Measurements from ENCODE around the gene CTBP1. TPM values are rescaled to one million over a fixed set of nuclear protein-coding genes. Genes with fewer than 3 reads are reported as not detected.

Gene CTBP1
- total and polyA plus RNA-seq, 4 donors = 98.8 to 232 (median 168) TPM

- H3K36me3 ChIP-seq (ENCODE audit: control insufficient read depth, insufficient read depth, low read length) = peaks cover 18% of the 10 kb centered on the region
- no peaks in the 10 kb centered on the region for H3K27me3 ChIP-seq (ENCODE audit: control insufficient read depth, insufficient read depth, low read length)
- 91% methylated on average over 8 of the region's 11 CpGs for WGBS (ENCODE audit: insufficient coverage)
- no peak for DNase-seq (ENCODE audit: low read depth in 4 of 6, low spot score in 6 of 6)
- H3K27ac ChIP-seq (ENCODE audit: low read depth, low read length) = no peak overlapping the region
- H3K9me3 ChIP-seq (ENCODE audit: control insufficient read depth, insufficient read depth, low read length) = peaks cover 4% of the 10 kb centered on the region
- H3K4me1 ChIP-seq (ENCODE audit: control insufficient read depth, insufficient read depth, low read length) = no peaks in the 10 kb centered on the region
- no peak overlapping the region for H3K4me3 ChIP-seq (ENCODE audit: low read depth, low read length)
These were observed 16.4 kb upstream of the CTBP1 start for GRCh38 chr4:1265351-1265750.

DNA sequence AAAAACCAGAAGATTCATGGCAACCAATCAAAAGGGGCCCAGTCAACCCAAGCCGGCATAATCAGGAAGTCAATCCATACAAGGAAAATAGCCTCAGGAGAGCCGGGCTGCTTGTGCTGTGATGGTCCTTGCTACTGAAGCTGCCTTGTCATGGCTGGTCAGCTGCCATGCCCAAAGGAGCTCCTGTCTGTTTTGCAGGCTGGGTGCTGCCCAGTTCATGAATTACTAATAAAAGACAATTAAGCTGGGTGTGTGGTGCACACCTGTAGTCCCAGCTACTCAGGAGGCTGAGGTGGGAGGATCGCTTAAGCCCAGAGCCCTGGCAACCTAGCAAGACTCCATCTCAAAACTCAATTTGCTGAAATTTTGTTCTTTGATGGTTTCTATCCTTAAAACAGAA lies 16.0 kb upstream of the CTBP1 start:
- no peak for DNase-seq (ENCODE audit: low read depth in 4 of 6, low spot score in 6 of 6)
- Histone ChIP-seq H3K27me3 (ENCODE audit: control insufficient read depth, insufficient read depth, low read length) (no peaks in the 10 kb centered on the region), H3K4me1 (ENCODE audit: control insufficient read depth, insufficient read depth, low read length) (no peaks in the 10 kb centered on the region), H3K4me3 (ENCODE audit: low read depth, low read length) (no peak overlapping the region), H3K27ac (ENCODE audit: low read depth, low read length) (no peak overlapping the region), H3K9me3 (ENCODE audit: control insufficient read depth, insufficient read depth, low read length) (peaks cover 3% of the 10 kb centered on the region), H3K36me3 (ENCODE audit: control insufficient read depth, insufficient read depth, low read length) (peaks cover 18% of the 10 kb centered on the region)
- WGBS (ENCODE audit: insufficient coverage) = 91% methylated on average over 3 of the region's 3 CpGs

DNA sequence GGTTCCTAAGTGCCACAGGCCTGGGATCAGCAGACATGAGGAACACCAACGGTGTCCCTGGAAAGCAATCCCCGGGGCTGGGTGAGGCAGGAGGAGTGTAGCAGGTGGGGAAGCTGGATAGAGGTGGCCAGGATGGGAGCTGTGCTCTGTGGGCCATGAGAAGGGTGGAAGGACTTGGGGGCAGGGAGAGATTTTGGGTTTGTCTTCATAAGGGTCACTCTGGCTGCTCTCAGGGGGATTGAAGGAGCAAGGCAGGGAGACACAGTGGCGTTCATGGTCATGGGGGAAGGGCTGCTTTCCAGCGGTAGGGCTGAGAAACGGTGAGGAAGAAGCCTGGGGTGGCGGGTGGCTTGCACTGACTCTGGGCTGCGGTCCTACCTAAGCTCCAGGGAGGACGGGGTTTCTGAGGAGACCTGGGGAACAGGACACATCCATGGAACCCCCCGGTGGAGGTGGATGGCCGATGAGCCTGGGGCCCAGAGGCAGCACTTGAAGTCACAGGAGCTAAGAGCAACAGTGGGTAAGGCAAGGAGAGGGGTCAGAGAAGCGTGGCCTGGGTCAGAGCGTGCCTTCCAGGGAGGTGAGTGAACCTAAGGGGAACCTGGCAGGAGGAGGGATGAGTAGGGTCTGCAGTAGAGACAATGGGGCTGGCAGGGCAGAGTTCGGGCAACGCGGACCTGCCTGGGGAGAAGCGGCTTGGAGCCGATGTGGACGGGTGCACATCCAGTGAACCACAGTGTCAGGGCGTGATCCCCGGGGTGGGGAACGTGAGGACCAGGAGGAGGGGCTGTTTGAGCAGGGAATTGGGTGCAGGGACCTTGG lies 12.4 kb upstream of the CTBP1 start:
- Histone ChIP-seq H3K27me3 (ENCODE audit: control insufficient read depth, insufficient read depth, low read length) (no peaks in the 10 kb centered on the region), H3K36me3 (ENCODE audit: control insufficient read depth, insufficient read depth, low read length) (peaks cover 18% of the 10 kb centered on the region), H3K27ac (ENCODE audit: low read depth, low read length) (no peak overlapping the region), H3K4me1 (ENCODE audit: control insufficient read depth, insufficient read depth, low read length) (no peaks in the 10 kb centered on the region), H3K4me3 (ENCODE audit: low read depth, low read length) (no peak overlapping the region), H3K9me3 (ENCODE audit: control insufficient read depth, insufficient read depth, low read length) (peaks cover 3% of the 10 kb centered on the region)
- WGBS (ENCODE audit: insufficient coverage) = 90% methylated on average over 21 of the region's 21 CpGs
- no peak for DNase-seq (ENCODE audit: low read depth in 4 of 6, low spot score in 6 of 6)

GRCh38 chr4:1260418-1261106 lies 11.6 kb upstream of the CTBP1 start:
- no peak for DNase-seq (ENCODE audit: low read depth in 4 of 6, low spot score in 6 of 6)
- Histone ChIP-seq H3K4me3 (ENCODE audit: low read depth, low read length) (no peak overlapping the region), H3K4me1 (ENCODE audit: control insufficient read depth, insufficient read depth, low read length) (no peaks in the 10 kb centered on the region), H3K27me3 (ENCODE audit: control insufficient read depth, insufficient read depth, low read length) (no peaks in the 10 kb centered on the region), H3K9me3 (ENCODE audit: control insufficient read depth, insufficient read depth, low read length) (peaks cover 4% of the 10 kb centered on the region), H3K27ac (ENCODE audit: low read depth, low read length) (no peak overlapping the region), H3K36me3 (ENCODE audit: control insufficient read depth, insufficient read depth, low read length) (peaks cover 18% of the 10 kb centered on the region)
- 87% methylated on average over 21 of the region's 24 CpGs for WGBS (ENCODE audit: insufficient coverage)

DNA sequence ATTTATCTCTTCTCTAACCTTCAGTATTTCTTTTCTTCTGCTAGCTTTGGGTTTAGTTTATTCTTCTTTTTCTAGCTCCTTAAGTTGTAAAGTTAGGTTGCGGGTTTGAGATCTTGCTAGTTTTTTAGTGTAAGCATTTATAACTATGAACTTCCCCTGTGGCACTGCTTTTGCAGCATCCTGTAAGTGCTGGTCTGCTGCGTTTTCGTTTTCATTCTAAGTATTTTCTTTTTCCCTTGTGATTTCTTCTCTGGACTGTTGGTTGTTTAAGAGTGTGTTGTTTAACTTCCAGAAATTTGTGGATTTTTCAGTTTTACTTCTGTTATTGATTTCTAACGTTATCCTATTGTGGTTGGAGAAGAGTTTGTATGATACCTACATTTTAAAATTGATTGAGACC lies 11.0 kb upstream of the CTBP1 start:
- Histone ChIP-seq H3K9me3 (ENCODE audit: control insufficient read depth, insufficient read depth, low read length) (peaks cover 7% of the 10 kb centered on the region), H3K36me3 (ENCODE audit: control insufficient read depth, insufficient read depth, low read length) (peaks cover 16% of the 10 kb centered on the region), H3K27ac (ENCODE audit: low read depth, low read length) (no peak overlapping the region), H3K4me1 (ENCODE audit: control insufficient read depth, insufficient read depth, low read length) (no peaks in the 10 kb centered on the region), H3K4me3 (ENCODE audit: low read depth, low read length) (no peak overlapping the region), H3K27me3 (ENCODE audit: control insufficient read depth, insufficient read depth, low read length) (no peaks in the 10 kb centered on the region)
- no peak for DNase-seq (ENCODE audit: low read depth in 4 of 6, low spot score in 6 of 6)
- WGBS (ENCODE audit: insufficient coverage) = 67% methylated on average over 1 of the region's 4 CpGs

- Histone ChIP-seq H3K27me3 (ENCODE audit: control insufficient read depth, insufficient read depth, low read length) (no peaks in the 10 kb centered on the region), H3K36me3 (ENCODE audit: control insufficient read depth, insufficient read depth, low read length) (peaks cover 15% of the 10 kb centered on the region), H3K4me3 (ENCODE audit: low read depth, low read length) (no peak overlapping the region), H3K9me3 (ENCODE audit: control insufficient read depth, insufficient read depth, low read length) (peaks cover 14% of the 10 kb centered on the region), H3K4me1 (ENCODE audit: control insufficient read depth, insufficient read depth, low read length) (no peaks in the 10 kb centered on the region), H3K27ac (ENCODE audit: low read depth, low read length) (no peak overlapping the region)
- no peak for DNase-seq (ENCODE audit: low read depth in 4 of 6, low spot score in 6 of 6)
- WGBS (ENCODE audit: insufficient coverage) = no CpG with 5 or more reads among the region's 2 CpGs
These were observed 9.5 kb upstream of the CTBP1 start for GRCh38 chr4:1258457-1258856.

DNA sequence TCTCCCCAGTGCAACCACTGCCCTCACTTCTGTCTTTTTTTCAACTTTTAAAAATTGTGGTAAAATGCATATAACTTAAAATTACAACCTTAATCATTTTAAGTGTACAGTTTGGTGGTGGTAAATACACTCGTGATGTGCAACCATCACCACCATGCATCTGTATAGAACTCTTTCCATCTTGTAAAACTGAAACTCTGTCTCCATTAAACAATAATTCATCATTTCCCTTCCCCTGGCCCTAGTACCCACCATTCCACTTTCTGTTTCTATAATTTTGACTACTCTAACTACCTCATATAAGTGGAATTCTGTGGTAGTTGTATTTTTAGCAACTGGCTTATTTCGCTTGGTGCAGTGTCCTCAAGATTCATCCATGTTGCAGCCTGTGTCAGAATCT lies 6.8 kb upstream of the CTBP1 start:
- no CpG with 5 or more reads among the region's 2 CpGs for WGBS (ENCODE audit: insufficient coverage)
- no peak for DNase-seq (ENCODE audit: low read depth in 4 of 6, low spot score in 6 of 6)
- Histone ChIP-seq H3K27ac (ENCODE audit: low read depth, low read length) (no peak overlapping the region), H3K27me3 (ENCODE audit: control insufficient read depth, insufficient read depth, low read length) (no peaks in the 10 kb centered on the region), H3K4me3 (ENCODE audit: low read depth, low read length) (no peak overlapping the region), H3K36me3 (ENCODE audit: control insufficient read depth, insufficient read depth, low read length) (peaks cover 20% of the 10 kb centered on the region), H3K4me1 (ENCODE audit: control insufficient read depth, insufficient read depth, low read length) (peaks cover 8% of the 10 kb centered on the region), H3K9me3 (ENCODE audit: control insufficient read depth, insufficient read depth, low read length) (peaks cover 15% of the 10 kb centered on the region)

GRCh38 chr4:1255151-1255550 lies 6.2 kb upstream of the CTBP1 start:
- peaks cover 15% of the 10 kb centered on the region for H3K9me3 ChIP-seq (ENCODE audit: control insufficient read depth, insufficient read depth, low read length)
- WGBS (ENCODE audit: insufficient coverage) = 100% methylated on average over 2 of the region's 4 CpGs
- H3K36me3 ChIP-seq (ENCODE audit: control insufficient read depth, insufficient read depth, low read length) = peaks cover 21% of the 10 kb centered on the region
- no peaks in the 10 kb centered on the region for H3K27me3 ChIP-seq (ENCODE audit: control insufficient read depth, insufficient read depth, low read length)
- no peak for DNase-seq (ENCODE audit: low read depth in 4 of 6, low spot score in 6 of 6)
- peaks cover 14% of the 10 kb centered on the region for H3K4me1 ChIP-seq (ENCODE audit: control insufficient read depth, insufficient read depth, low read length)
- no peak overlapping the region for H3K27ac ChIP-seq (ENCODE audit: low read depth, low read length)
- H3K4me3 ChIP-seq (ENCODE audit: low read depth, low read length) = no peak overlapping the region

DNA sequence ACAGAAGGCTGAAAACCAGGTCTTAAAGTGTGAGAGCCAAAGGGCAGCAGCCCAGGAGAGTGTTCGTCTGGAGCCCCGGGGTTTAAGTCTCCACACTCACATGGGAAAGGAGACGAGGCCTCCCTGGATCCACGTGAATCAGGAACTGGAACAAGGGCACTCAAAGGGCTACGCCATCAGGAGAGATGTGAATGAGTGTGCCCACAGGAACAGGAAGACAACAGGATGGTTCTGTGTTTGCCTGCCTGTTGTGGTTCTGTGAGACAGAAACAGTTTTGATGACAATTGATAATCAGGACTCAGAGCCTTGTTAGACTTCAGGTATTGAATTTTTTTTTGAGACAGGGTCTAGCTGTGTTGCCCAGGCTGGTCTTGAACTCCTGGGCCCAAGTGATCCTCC lies 4.9 kb upstream of the CTBP1 start:
- Histone ChIP-seq H3K4me3 (ENCODE audit: low read depth, low read length) (no peak overlapping the region), H3K4me1 (ENCODE audit: control insufficient read depth, insufficient read depth, low read length) (peaks cover 20% of the 10 kb centered on the region), H3K9me3 (ENCODE audit: control insufficient read depth, insufficient read depth, low read length) (peaks cover 15% of the 10 kb centered on the region), H3K36me3 (ENCODE audit: control insufficient read depth, insufficient read depth, low read length) (peaks cover 21% of the 10 kb centered on the region), H3K27ac (ENCODE audit: low read depth, low read length) (no peak overlapping the region), H3K27me3 (ENCODE audit: control insufficient read depth, insufficient read depth, low read length) (no peaks in the 10 kb centered on the region)
- 97% methylated on average over 5 of the region's 5 CpGs for WGBS (ENCODE audit: insufficient coverage)
- no peak for DNase-seq (ENCODE audit: low read depth in 4 of 6, low spot score in 6 of 6)

Measured in spinal cord (tissue), 10 donors.